ENCODE data around the gene LTB4R. TPM values are rescaled to one million over a fixed set of nuclear protein-coding genes. Genes with fewer than 3 reads are reported as not detected.

LTB4R gene
- total and polyA plus RNA-seq, 4 donors: 0.86 to 5.0 (median 2.5) TPM

GRCh38 chr14:24335461-24336171 is 24.3 kb downstream of the LTB4R start:
- H3K9me3 ChIP-seq (ENCODE audit: control insufficient read depth in 4 of 4, low read length in 3 of 4): no peaks in the 10 kb centered on the region
- no peak for DNase-seq (ENCODE audit: low spot score)
- peaks cover 9 to 47% (median 22%) of the 10 kb centered on the region in 4 donors for H3K4me1 ChIP-seq (ENCODE audit: control insufficient read depth in 4 of 4, insufficient read depth in 4 of 4, low read length in 3 of 4)
- H3K36me3 ChIP-seq (ENCODE audit: control insufficient read depth in 4 of 4, insufficient read depth in 3 of 4, low read depth in 1 of 4, low read length in 3 of 4): no peaks in the 10 kb centered on the region
- H3K27me3 ChIP-seq (ENCODE audit: control insufficient read depth in 4 of 4, insufficient read depth in 4 of 4, low read length in 3 of 4): no peaks in the 10 kb centered on the region
- no peak overlapping the region for H3K9ac ChIP-seq (ENCODE audit: low read depth in 1 of 2, low read length in 2 of 2)
- TF ChIP-seq GABPA (IDR thresholded peaks at IDR 0.05 in 1 of 2, conservative IDR thresholded peaks at IDR 0.05 in 1 of 2) (no peak), NR2F2 (IDR thresholded peaks at IDR 0.05) (peak; percentile 96)
- peak overlapping the region in 1 of 2 donors; percentile 20 for H3K27ac ChIP-seq (ENCODE audit: low read depth in 1 of 2, low read length in 2 of 2)
- 75% methylated on average over 12 of the region's 12 CpGs for WGBS
- H3K4me3 ChIP-seq (ENCODE audit: low read depth in 1 of 3, low read length in 3 of 3): no peak overlapping the region

GRCh38 chr14:24337144-24337823 is 26.0 kb downstream of the LTB4R start:
- Histone ChIP-seq H3K27ac (ENCODE audit: low read depth in 1 of 2, low read length in 2 of 2) (no peak overlapping the region), H3K36me3 (ENCODE audit: control insufficient read depth in 4 of 4, insufficient read depth in 3 of 4, low read depth in 1 of 4, low read length in 3 of 4) (no peaks in the 10 kb centered on the region), H3K4me1 (ENCODE audit: control insufficient read depth in 4 of 4, insufficient read depth in 4 of 4, low read length in 3 of 4) (peaks cover 9 to 40% (median 21%) of the 10 kb centered on the region in 4 donors), H3K27me3 (ENCODE audit: control insufficient read depth in 4 of 4, insufficient read depth in 4 of 4, low read length in 3 of 4) (no peaks in the 10 kb centered on the region), H3K4me3 (ENCODE audit: low read depth in 1 of 3, low read length in 3 of 3) (no peak overlapping the region), H3K9me3 (ENCODE audit: control insufficient read depth in 4 of 4, low read length in 3 of 4) (no peaks in the 10 kb centered on the region), H3K9ac (ENCODE audit: low read depth in 1 of 2, low read length in 2 of 2) (no peak overlapping the region)
- DNase-seq (ENCODE audit: low spot score): no peak
- 85% methylated on average over 7 of the region's 7 CpGs for WGBS
- no peak for TF ChIP-seq REST (IDR thresholded peaks at IDR 0.05)

GRCh38 chr14:24337824-24338175 is 26.5 kb downstream of the LTB4R start:
- Histone ChIP-seq H3K27me3 (ENCODE audit: control insufficient read depth in 4 of 4, insufficient read depth in 4 of 4, low read length in 3 of 4) (no peaks in the 10 kb centered on the region), H3K36me3 (ENCODE audit: control insufficient read depth in 4 of 4, insufficient read depth in 3 of 4, low read depth in 1 of 4, low read length in 3 of 4) (no peaks in the 10 kb centered on the region), H3K9me3 (ENCODE audit: control insufficient read depth in 4 of 4, low read length in 3 of 4) (no peaks in the 10 kb centered on the region), H3K4me1 (ENCODE audit: control insufficient read depth in 4 of 4, insufficient read depth in 4 of 4, low read length in 3 of 4) (peaks cover 4 to 35% (median 15%) of the 10 kb centered on the region in 4 donors), H3K27ac (ENCODE audit: low read depth in 1 of 2, low read length in 2 of 2) (no peak overlapping the region), H3K9ac (ENCODE audit: low read depth in 1 of 2, low read length in 2 of 2) (no peak overlapping the region), H3K4me3 (ENCODE audit: low read depth in 1 of 3, low read length in 3 of 3) (no peak overlapping the region)
- 97% methylated on average over 8 of the region's 8 CpGs for WGBS
- DNase-seq (ENCODE audit: low spot score): no peak
- TF ChIP-seq HNF4A (conservative IDR thresholded peaks at IDR 0.05) (no peak), ATF3 (IDR thresholded peaks at IDR 0.05) (no peak), JUND (IDR thresholded peaks at IDR 0.05) (no peak), RAD21 (IDR thresholded peaks at IDR 0.05) (no peak), FOXA1 (IDR thresholded peaks at IDR 0.05) (no peak), REST (IDR thresholded peaks at IDR 0.05) (no peak), CTCF (IDR thresholded peaks at IDR 0.05; ENCODE audit: low read depth, low read length, missing input control) (no peak), SP1 (IDR thresholded peaks at IDR 0.05) (no peak), YY1 (IDR thresholded peaks at IDR 0.05) (no peak), ZBTB33 (IDR thresholded peaks at IDR 0.05) (no peak), FOXA2 (IDR thresholded peaks at IDR 0.05) (no peak), HNF4G (IDR thresholded peaks at IDR 0.05) (no peak), EGR1 (IDR thresholded peaks at IDR 0.05; ENCODE audit: low read depth in 2 of 2) (no peak)
